ENCODE results near the gene VAV2.

VAV2 gene

DNA sequence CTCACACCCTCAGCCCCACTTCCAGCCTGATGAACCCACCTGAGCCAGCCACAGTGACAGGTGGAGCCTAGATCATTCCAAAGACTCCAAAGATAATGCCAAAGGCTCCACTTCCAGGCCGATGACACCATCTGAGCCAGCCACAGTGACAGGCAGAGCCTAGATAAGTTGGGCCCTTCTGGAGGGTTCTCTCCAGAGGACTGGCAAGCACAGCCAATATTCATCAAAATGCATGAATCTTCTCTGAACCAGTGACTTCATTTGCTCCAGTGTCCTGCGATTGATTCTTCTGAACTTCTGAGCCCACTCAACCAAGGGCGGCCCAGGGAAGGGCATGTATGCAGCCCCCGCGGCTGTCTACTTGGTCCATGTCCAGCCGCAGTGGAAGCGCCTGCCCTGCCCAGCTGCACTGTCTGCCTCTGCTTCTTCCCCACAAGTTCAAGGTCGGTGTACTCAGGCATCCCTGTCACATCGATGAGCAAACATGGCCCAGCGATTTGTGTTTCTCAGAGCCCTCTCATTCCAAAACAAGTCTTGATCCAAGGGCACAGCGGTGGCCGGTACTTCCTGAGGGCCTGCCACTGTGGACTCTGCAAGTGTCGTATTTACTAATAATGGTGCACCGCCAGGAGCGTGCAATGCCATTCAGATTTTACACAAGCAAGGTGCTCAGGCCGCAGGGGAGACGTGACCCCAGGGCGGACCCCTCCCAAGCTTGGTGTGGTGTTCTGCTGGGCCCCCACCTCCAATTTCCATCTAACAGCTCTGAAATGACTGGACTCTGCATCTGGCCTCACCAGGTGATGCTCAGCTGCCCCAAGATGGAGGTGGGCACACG, 107.0 kb downstream of the VAV2 start:
- DNase-seq (ENCODE audit: low spot score), result no peak
- ChIA-PET CTCF (interaction anchor here (0.6 kb wide), 2 partner anchors 9 to 347 kb away, joined by 5 read pairs; no protein-coding TSS in a partner anchor), POLR2A (ENCODE audit: low non-redundant PET) (no interaction called here)
- TF ChIP-seq, protein P1, sequence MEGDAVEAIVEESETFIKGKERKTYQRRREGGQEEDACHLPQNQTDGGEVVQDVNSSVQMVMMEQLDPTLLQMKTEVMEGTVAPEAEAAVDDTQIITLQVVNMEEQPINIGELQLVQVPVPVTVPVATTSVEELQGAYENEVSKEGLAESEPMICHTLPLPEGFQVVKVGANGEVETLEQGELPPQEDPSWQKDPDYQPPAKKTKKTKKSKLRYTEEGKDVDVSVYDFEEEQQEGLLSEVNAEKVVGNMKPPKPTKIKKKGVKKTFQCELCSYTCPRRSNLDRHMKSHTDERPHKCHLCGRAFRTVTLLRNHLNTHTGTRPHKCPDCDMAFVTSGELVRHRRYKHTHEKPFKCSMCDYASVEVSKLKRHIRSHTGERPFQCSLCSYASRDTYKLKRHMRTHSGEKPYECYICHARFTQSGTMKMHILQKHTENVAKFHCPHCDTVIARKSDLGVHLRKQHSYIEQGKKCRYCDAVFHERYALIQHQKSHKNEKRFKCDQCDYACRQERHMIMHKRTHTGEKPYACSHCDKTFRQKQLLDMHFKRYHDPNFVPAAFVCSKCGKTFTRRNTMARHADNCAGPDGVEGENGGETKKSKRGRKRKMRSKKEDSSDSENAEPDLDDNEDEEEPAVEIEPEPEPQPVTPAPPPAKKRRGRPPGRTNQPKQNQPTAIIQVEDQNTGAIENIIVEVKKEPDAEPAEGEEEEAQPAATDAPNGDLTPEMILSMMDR (conservative IDR thresholded peaks at IDR 0.05; ENCODE audit: low read depth), result no peak
- H3K27ac ChIP-seq, result peak overlapping the region; percentile 100

DNA sequence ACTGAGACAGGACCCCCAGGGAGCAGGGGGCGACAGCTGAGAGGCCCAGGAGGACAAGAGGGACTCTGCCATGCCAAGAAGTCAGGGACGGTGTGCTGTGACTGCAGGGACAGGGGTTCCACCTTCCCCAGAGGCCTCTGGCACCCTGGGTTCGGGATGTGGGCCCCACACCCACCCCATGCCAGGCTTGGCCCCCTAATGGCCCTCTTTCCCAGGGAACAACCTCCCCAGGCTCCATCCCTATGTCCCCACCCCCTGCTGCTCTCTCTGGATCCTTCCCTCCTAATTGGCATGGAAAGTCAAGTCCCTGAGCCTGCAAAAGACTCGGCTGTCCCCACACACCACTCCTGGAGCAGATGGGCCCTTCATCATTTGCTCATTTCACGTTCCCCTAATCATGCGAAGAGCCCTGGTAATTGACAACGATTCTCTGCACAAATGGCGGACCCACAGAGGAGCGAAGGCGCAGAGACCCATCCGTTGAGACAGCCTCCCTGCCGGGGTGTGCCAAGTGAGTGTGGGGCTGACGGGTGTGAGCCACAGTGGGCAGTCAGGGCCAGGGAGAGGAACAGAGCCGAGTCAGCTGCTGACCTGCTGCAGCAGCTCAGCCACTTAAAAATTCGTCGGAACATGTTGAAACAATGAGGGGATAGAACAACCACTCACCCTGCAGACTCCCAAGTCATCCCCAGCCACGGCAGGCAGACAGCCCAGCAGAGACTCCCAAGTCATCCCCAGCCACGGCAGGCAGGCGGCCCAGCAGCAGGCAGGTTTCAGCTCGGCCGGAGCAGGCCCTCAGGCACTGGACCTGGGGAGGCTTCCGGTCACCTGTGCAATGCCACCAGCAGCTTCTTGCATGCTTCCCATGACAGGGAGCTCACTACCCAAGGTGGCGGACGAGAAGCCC, 109.0 kb downstream of the VAV2 start:
- H3K27ac ChIP-seq, result peak overlapping the region; percentile 100
- ChIA-PET CTCF (interaction anchor here (0.6 to 1.1 kb wide), 4 partner anchors 9 to 294 kb away, joined by 3 read pairs; no protein-coding TSS in a partner anchor), POLR2A (ENCODE audit: low non-redundant PET) (no interaction called here)
- DNase-seq (ENCODE audit: low spot score), result peak; percentile 76
- TF ChIP-seq, protein P1 (conservative IDR thresholded peaks at IDR 0.05; ENCODE audit: low read depth), result no peak

DNA sequence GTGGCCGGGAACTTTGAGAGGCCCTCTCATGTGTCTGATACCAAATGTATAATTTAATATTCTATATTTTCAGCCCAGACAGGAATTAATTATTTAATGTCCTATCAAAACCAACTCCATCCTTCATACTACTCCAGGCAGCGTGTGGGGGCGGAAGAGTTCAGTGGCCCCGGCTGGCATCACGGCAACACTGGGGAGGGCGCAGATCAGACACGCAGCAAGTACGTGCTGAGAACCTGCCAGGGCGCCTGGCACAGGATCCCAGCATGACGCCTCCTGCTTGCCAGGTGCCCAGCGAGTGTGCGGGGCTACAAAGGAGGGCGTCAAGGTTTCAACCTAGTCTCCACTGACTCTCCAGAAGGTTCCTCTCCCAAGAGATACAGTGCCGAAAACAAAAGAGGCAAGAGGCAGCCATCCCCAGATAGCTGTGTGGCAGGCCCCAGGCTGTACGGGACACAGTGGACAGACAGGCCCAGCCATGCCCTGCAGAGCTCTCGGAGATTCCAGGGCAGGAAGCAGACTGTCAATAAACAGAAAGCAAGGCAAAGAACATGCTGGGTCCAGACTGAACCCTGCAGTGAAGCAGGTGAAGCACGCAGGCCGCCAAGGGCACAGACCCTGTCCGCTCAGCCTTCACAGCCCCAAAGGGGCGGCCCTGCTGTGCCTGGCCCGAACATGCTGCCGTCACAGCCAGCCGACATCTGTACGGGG, 110.3 kb downstream of the VAV2 start:
- peak; percentile 75 for DNase-seq (ENCODE audit: low spot score)
- TF ChIP-seq, protein P1 (conservative IDR thresholded peaks at IDR 0.05; ENCODE audit: low read depth), result no peak
- ChIA-PET CTCF (interaction anchor here (1.0 to 1.2 kb wide), 2 partner anchors 113 to 257 kb away, joined by 3 to 4 read pairs; no protein-coding TSS in a partner anchor), POLR2A (ENCODE audit: low non-redundant PET) (interaction anchor here (1.0 to 1.4 kb wide), 2 partner anchors 25 to 112 kb away, joined by 3 read pairs; no protein-coding TSS in a partner anchor)
- peak overlapping the region; percentile 100 for H3K27ac ChIP-seq

DNA sequence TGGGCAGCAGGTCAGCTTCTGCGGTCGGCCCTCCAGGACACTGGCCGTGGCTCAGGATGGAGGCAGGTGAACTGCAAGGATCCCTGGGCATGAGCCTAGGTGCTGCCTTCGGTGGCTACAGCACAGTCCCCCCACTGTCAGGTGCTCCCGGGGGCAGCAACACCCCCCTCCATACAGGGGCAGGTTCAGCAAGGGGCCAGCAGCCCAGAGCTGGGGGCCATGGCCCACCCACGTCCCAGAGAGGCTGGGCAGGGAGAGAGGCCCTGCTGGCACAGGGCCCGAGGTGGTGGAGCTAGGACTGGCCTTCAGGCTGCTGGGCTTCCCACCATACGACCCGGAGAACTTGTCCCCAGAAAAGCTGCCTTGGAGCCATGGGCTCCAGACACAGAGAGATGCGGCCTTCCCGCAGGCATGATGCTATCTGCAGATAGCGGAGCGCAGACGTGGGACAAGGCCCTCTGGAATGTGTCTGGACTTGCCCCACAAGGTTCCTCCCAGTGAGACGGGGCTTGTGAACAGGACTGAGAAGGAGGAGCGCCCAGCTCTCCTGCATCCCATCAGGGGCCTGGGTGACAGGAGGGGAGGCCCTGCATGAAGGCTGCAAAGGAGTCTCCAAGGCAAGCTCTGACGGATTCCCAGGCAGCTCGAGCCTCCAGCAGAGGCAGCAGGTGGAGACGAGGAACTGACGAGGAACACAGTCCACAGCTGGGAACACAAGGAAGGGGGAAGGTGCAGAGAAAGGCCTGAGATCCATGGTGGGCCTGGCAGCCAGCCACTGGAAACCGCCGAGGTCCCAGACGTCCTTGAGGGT, 111.1 kb downstream of the VAV2 start:
- H3K27ac ChIP-seq, result peak overlapping the region; percentile 100
- peak; percentile 73 for DNase-seq (ENCODE audit: low spot score)
- TF ChIP-seq, protein P1 (conservative IDR thresholded peaks at IDR 0.05; ENCODE audit: low read depth), result no peak
- CTCF ChIA-PET, result interaction anchor here (0.5 to 1.2 kb wide), 4 partner anchors 68 to 257 kb away, joined by 3 to 4 read pairs (median 3); no protein-coding TSS in a partner anchor
- POLR2A ChIA-PET (ENCODE audit: low non-redundant PET), result interaction anchor here (1.0 to 1.4 kb wide), 2 partner anchors 26 to 112 kb away, joined by 3 read pairs; no protein-coding TSS in a partner anchor

DNA sequence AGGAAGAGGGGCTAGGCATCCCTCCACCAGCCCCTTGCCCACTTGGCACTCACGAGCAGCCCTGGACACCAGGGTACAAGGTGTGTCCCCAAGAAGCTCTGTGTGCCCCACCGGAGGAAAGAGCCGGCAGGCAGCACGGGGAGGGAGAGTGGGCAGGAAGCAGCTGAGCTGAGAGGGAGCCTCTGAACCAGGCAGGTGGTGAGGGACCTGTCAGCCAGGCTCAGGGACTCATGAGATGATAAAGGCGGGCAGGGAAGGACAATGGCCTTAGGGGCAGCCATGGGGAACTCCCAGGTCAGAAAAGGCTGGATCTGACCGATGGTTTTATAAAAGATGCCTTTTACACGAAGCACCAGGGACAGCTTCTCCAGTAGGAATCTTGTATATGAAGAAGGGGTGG, 112.0 kb downstream of the VAV2 start:
- TF ChIP-seq, protein P1 (conservative IDR thresholded peaks at IDR 0.05; ENCODE audit: low read depth), result no peak
- POLR2A ChIA-PET (ENCODE audit: low non-redundant PET), result interaction anchor here (0.6 kb wide), 3 partner anchors 30 to 254 kb away, joined by 3 to 8 read pairs (median 4); no protein-coding TSS in a partner anchor
- DNase-seq (ENCODE audit: low spot score), result no peak
- peak overlapping the region; percentile 100 for H3K27ac ChIP-seq
- CTCF ChIA-PET, result interaction anchor here (0.6 to 0.8 kb wide), 2 partner anchors 25 to 760 kb away, joined by 4 read pairs; no protein-coding TSS in a partner anchor

All from RWPE1 (cell line).